Adrenal gland (tissue), 12 donors: Measurements from ENCODE around the gene SPDYE4. TPM values are rescaled to one million over a fixed set of nuclear protein-coding genes. Genes with fewer than 3 reads are reported as not detected.

ENCODE experiments used
- DNase-seq, 7 donors: peaks; one replicate each; pipeline ENCODE4 v3.0.0-alpha.2; 2019 to 2020
- H3K27ac ChIP-seq, 5 donors: fragments of 200-600 bp; sonication (generic) in 4 of 5; 1 replicate in 3 of 5; 2 replicates in 2 of 5; pipeline versions ENCODE4 v1.5.1 to v1.8.0; 2016 to 2020; ENCODE audit warnings: mild to moderate bottlenecking in 1 of 5
- H3K27me3 ChIP-seq: fragments of 200-600 bp; 2 replicates; pipeline ENCODE4 v1.8.0; 2021
- H3K36me3 ChIP-seq, 2 donors: fragments of 200-600 bp; replicated peaks in 1 of 2; 1 replicate in 1 of 2; 2 replicates in 1 of 2; pipeline versions ENCODE4 v1.5.1 to v1.8.0; 2018 to 2022
- H3K4me1 ChIP-seq, 2 donors: fragments of 200-600 bp; replicated peaks in 1 of 2; 1 replicate in 1 of 2; 2 replicates in 1 of 2; pipeline versions ENCODE4 v1.5.1 to v1.8.0; 2018 to 2021
- H3K4me3 ChIP-seq, 4 donors: fragments of 200-600 bp; sonication (generic) in 3 of 4; one replicate each; pipeline ENCODE4 v1.5.1; 2016 to 2018
- H3K9me3 ChIP-seq, 3 donors: fragments of 200-600 bp; sonication (generic) in 1 of 3; replicated peaks in 1 of 3; 1 replicate in 2 of 3; 2 replicates in 1 of 3; pipeline versions ENCODE4 v1.5.1 to v1.8.0; 2016 to 2021
- CTCF ChIP-seq, 6 experiments: fragments of 450-650 bp in 4 of 6; fragments of 200-600 bp in 2 of 6; sonication (generic) in 1 of 6; IDR thresholded peaks; 1 replicate in 5 of 6; 2 replicates in 1 of 6; pipeline versions ENCODE4 v1.5.1 to v1.8.0; 2016 to 2021; ENCODE audit warnings: antibody characterized with exemption in 6 of 6, mild to moderate bottlenecking in 2 of 6, moderate library complexity in 1 of 6
- POLR2A ChIP-seq, 2 donors: fragments of 450-650 bp; IDR thresholded peaks; one replicate each; pipeline ENCODE4 v1.6.1; 2017; ENCODE audit warnings: antibody characterized with exemption in 2 of 2, mild to moderate bottlenecking in 2 of 2, moderate library complexity in 1 of 2
- WGBS, 4 donors: extraction: QIAGEN DNeasy Blood & Tissue Kit in 2 of 4; methylation state at CpG; one replicate each; pipeline versions ENCODE4 v1.1.5 to v1.1.7; 2013 to 2017; 5-methylcytosine and 5-hydroxymethylcytosine counted together
- intact Hi-C, 2 donors: fragments of 100-400 bp; cut with DNase I; formaldehyde crosslinking; loops; one replicate each; pipeline versions ENCODE4 v1.14.1 to v1.15.0; 2022 to 2023
- polyA plus RNA-seq, 3 donors: library from polyadenylated mRNA; stranded (reverse); fragments of 200-250 nt in 2 of 3; fragments of 350-450 nt in 1 of 3; fragmentation: Illumina TruSeq in 1 of 3; extraction: RNeasy Lipid Tissue Mini Kit (QIAGEN cat#74804) in 1 of 3; gene quantifications; one replicate each; pipeline ENCODE4 v1.2.3, GENCODE V29; 2013 to 2014
- total RNA-seq, 9 donors: library from RNA; depleted of rRNA in 4 of 9; stranded (reverse); fragments of >200 nt in 4 of 9; fragments of 120-200 nt in 1 of 9; fragmentation: NEBNext Ultra II Directional in 1 of 9; extraction: Animal tissue kit (Norgen Biotek cat#: 25700) in 1 of 9; gene quantifications; one replicate each; pipeline versions ENCODE4 v1.1.0 to v1.2.4, GENCODE V29; 2013 to 2023
- donor health status: healthy with polysubstance abuse.
- donor health status: Bipolar disorder and iron deficiency.
- donor health status: DM: yes; HTN: yes; CAD: no.
- donor health status: DM: no; HTN: no; CAD: no.
- donor health status: DM: no; HTN: no; CAD: no.
- donor health status: DM: yes; HTN: yes; CAD: no.

Gene SPDYE4
- total and polyA plus RNA-seq, 12 donors: not detected

- H3K4me1 ChIP-seq: no peaks in the 10 kb centered on the region
- H3K27ac ChIP-seq: no peak overlapping the region
- DNase-seq: no peak
- TF ChIP-seq POLR2A (IDR thresholded peaks at IDR 0.05): no peak
- no peak for TF ChIP-seq CTCF (IDR thresholded peaks at IDR 0.05)
- no peaks in the 10 kb centered on the region for H3K9me3 ChIP-seq
- WGBS, 4 donors: 52 to 62% (median 61%) methylated on average over 7 of the region's 7 CpGs
- intact Hi-C loops: no loop called here
- no peaks in the 10 kb centered on the region for H3K36me3 ChIP-seq
- no peak overlapping the region for H3K4me3 ChIP-seq
- H3K27me3 ChIP-seq: no peaks in the 10 kb centered on the region
Observed at GRCh38 chr17:8732406-8733085, 25.8 kb downstream of the SPDYE4 start.

- Histone ChIP-seq H3K27me3 (no peaks in the 10 kb centered on the region), H3K4me1 (no peaks in the 10 kb centered on the region), H3K4me3 (no peak overlapping the region), H3K9me3 (no peaks in the 10 kb centered on the region), H3K36me3 (no peaks in the 10 kb centered on the region), H3K27ac (no peak overlapping the region)
- intact Hi-C loops: no loop called here
- TF ChIP-seq CTCF (IDR thresholded peaks at IDR 0.05) (no peak), POLR2A (IDR thresholded peaks at IDR 0.05) (no peak)
- 81 to 85% (median 83%) methylated on average over 13 of the region's 13 CpGs for WGBS, 4 donors
- DNase-seq: no peak
Observed at GRCh38 chr17:8729860-8730259, 28.5 kb downstream of the SPDYE4 start.

- intact Hi-C loops: no loop called here
- no peaks in the 10 kb centered on the region for H3K4me1 ChIP-seq
- H3K9me3 ChIP-seq: no peaks in the 10 kb centered on the region
- H3K27me3 ChIP-seq: no peaks in the 10 kb centered on the region
- DNase-seq: no peak
- no peak overlapping the region for H3K4me3 ChIP-seq
- no peak for TF ChIP-seq CTCF (IDR thresholded peaks at IDR 0.05)
- TF ChIP-seq POLR2A (IDR thresholded peaks at IDR 0.05): no peak
- H3K27ac ChIP-seq: no peak overlapping the region
- WGBS, 4 donors: 83 to 93% (median 85%) methylated on average over 8 of the region's 8 CpGs
- no peaks in the 10 kb centered on the region for H3K36me3 ChIP-seq
Observed at GRCh38 chr17:8729421-8729820, 28.9 kb downstream of the SPDYE4 start.

- Histone ChIP-seq H3K27me3 (no peaks in the 10 kb centered on the region), H3K4me1 (no peaks in the 10 kb centered on the region), H3K9me3 (no peaks in the 10 kb centered on the region), H3K36me3 (no peaks in the 10 kb centered on the region), H3K27ac (no peak overlapping the region), H3K4me3 (no peak overlapping the region)
- TF ChIP-seq CTCF (IDR thresholded peaks at IDR 0.05): no peak
- TF ChIP-seq POLR2A (IDR thresholded peaks at IDR 0.05): no peak
- 76 to 85% (median 82%) methylated on average over 5 of the region's 5 CpGs for WGBS, 4 donors
- DNase-seq: no peak
- intact Hi-C loops: no loop called here
Observed at GRCh38 chr17:8728971-8729370, 29.4 kb downstream of the SPDYE4 start.
